Central memory CD8-positive, alpha-beta T cell (primary cell): ENCODE data around the gene SNX24.
"Not testable (repeated sequence)": the region's sequence is repeated elsewhere in the genome, so short reads cannot be mapped to it uniquely, and the experiment has no call there.

Source experiments
- ATAC-seq: fragments of 150-1000 bp; cut with Tn5 transposase; replicated peaks from 2 replicates; pipeline ENCODE4 v1.10.0; 2022; ENCODE audit warnings: mild to moderate bottlenecking, moderate FRiP score, moderate number of reproducible peaks; ENCODE audit not compliant: poor library complexity, severe bottlenecking; ENCODE audit errors: extremely low read depth
- DNase-seq, 2 donors: peaks; one replicate each; pipeline ENCODE4 v3.0.0; 2021; ENCODE audit warnings: low spot score in 2 of 2
- H3K27ac Mint-ChIP-seq: one replicate; pipeline ENCODE4 v1.8.0; 2022; ENCODE audit warnings: low read depth, mild to moderate bottlenecking, moderate library complexity, mixed read lengths
- H3K27me3 Mint-ChIP-seq: one replicate; pipeline ENCODE4 v1.8.0; 2022; ENCODE audit warnings: mixed read lengths
- H3K36me3 Mint-ChIP-seq: one replicate; pipeline ENCODE4 v1.8.0; 2022; ENCODE audit warnings: mild to moderate bottlenecking, moderate library complexity, mixed read lengths; ENCODE audit not compliant: insufficient read depth
- H3K4me1 Mint-ChIP-seq: one replicate; pipeline ENCODE4 v1.8.0; 2022; ENCODE audit warnings: mixed read lengths
- H3K4me3 Mint-ChIP-seq: one replicate; pipeline ENCODE4 v1.8.0; 2022; ENCODE audit warnings: mild to moderate bottlenecking, moderate library complexity, mixed read lengths
- H3K9me3 Mint-ChIP-seq: one replicate; pipeline ENCODE4 v1.8.0; 2022; ENCODE audit warnings: mixed read lengths

SNX24 gene

DNA sequence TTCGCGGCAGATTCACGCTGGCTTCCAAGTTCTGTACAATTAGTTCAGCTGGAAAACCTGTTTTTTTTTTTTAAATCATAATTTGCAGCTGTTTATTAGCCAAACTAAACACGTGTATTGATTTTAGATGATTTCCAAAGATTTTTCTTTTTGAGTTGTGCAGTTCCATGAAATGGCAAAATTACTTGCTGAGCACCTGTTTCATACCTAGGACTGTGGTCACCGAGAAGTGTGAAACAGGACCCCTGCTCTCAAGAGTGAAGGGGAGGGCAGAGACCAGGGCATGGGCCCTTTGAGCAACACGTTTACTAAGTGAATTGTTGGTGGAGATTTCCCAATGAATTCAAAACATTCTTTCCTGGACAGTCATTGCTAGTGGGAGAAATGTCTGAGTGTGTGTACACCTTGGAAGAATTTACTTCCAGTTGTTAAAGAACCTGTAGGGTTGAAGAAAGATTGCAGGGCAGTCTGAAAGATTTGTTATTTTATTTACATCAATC is 688 bp downstream of the SNX24 start:
- Mint-ChIP-seq H3K9me3 (no peaks in the 10 kb centered on the region), H3K27me3 (no peaks in the 10 kb centered on the region), H3K4me1 (peaks cover 36% of the 10 kb centered on the region), H3K36me3 (peaks cover 5% of the 10 kb centered on the region), H3K4me3 (peak overlapping the region; percentile 83), H3K27ac (peak overlapping the region; percentile 83)
- ATAC-seq (no peak), DNase-seq (no peak)

DNA sequence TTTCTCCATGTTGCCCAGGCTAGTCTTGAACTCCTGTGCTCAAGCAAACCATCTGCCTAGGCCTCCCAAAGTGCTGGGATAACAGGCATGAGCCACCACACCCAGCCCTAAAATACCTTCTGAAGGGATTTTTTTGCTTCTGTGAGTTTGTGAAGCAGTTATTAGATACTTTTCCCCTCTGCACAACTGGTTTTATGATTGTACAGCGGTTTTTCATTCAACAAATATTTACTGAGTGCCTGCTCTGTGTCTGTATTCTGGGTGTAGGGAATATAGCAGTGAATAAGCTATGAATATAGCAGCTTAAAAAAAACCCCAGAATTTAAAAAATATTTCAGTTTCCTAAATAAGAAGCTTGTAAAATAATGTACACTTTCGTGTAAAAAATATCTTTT is 2.3 kb downstream of the SNX24 start:
- Mint-ChIP-seq H3K27me3 (no peaks in the 10 kb centered on the region), H3K36me3 (peaks cover 5% of the 10 kb centered on the region), H3K4me1 (peaks cover 30% of the 10 kb centered on the region), H3K27ac (peak overlapping the region; percentile 70), H3K9me3 (no peaks in the 10 kb centered on the region), H3K4me3 (no peak overlapping the region)
- DNase-seq, result no peak
- no peak for ATAC-seq

DNA sequence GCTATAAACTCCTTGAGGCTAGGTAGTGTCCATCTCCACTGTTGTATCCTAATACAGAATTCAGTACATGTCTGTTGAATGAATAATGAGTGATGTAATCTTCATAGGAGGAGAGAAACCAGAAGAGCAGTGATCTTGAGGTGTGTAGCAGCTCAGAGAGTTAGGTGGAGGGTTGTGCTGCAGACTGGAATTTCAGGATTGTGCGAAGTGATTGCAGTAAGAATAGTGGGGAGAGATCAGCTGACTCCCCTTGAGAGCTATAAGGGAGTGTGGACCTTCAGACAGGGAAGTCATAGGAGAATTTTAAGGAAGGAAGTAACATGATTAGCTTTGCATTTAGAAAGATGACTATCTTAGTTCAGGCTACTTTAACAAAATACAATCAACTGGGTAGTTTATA is 4.4 kb downstream of the SNX24 start:
- ATAC-seq (no peak), DNase-seq (no peak)
- Mint-ChIP-seq H3K27me3 (no peaks in the 10 kb centered on the region), H3K36me3 (peaks cover 5% of the 10 kb centered on the region), H3K9me3 (no peaks in the 10 kb centered on the region), H3K4me1 (peaks cover 24% of the 10 kb centered on the region), H3K4me3 (no peak overlapping the region), H3K27ac (peak overlapping the region; percentile 3)

DNA sequence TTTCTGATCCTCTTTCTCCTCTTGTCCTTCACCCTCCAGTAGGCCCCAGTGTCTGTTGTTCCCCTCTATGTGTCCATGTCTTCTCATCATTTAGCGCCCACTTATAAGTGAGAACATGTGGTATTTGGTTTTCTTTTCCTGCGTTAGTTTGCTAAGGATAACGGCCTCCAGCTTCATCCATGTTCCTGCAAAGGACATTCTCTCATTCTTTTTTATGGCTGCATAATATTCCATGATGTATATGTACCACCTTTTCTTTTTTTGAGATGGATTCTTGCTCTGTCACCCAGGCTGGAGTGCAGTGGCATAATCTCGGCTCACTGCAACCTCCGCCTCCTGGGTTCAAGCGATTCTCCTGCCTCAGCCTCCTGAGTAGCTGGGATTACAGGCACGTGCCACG is 12.1 kb downstream of the SNX24 start:
- H3K27me3 Mint-ChIP-seq, H3K4me3 Mint-ChIP-seq, H3K4me1 Mint-ChIP-seq, DNase-seq, ATAC-seq, H3K9me3 Mint-ChIP-seq, H3K36me3 Mint-ChIP-seq, H3K27ac Mint-ChIP-seq: not testable (repeated sequence)

DNA sequence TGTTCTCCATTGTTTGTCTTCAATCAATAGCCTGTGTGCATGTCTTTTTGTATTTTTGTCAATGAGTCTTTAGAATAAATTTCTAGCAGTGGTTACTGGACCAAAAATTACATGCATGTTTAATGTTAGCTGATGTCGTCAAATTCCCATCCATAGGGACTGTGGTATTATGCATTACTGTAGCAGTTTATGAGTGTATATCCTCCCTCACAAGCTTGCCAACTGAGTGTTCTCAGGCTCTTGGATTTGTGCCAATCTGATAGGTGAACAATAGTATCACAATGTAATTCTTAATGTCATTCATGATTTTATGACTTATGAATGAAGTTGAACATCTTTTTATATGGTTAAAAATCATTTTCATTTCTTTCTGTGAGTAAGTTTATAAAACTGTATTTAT is 13.0 kb downstream of the SNX24 start:
- H3K36me3 Mint-ChIP-seq, result peaks cover 2% of the 10 kb centered on the region
- ATAC-seq, result no peak
- no peak overlapping the region for H3K27ac Mint-ChIP-seq
- DNase-seq, result no peak
- peaks cover 6% of the 10 kb centered on the region for H3K4me1 Mint-ChIP-seq
- no peaks in the 10 kb centered on the region for H3K9me3 Mint-ChIP-seq
- no peak overlapping the region for H3K4me3 Mint-ChIP-seq
- H3K27me3 Mint-ChIP-seq, result no peaks in the 10 kb centered on the region

DNA sequence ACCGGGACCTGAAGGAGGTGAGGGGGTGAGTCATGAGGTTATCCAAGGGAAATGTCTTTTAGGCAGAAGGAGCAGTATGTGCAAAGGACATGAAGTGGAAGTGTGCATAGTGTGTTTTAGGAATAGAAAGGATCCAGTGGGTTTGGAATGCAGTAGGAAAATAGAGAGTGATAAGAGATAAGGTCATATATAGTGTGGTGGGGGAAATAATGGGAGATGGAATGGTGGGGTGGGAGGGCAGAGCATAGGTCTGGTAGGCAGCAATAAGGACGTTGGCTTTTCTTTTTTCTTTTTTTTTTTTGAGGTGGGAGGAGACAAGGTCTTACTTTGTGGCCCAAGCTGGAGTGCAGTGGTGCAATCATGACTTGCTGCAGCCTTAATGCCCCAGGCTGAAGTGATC is 17.8 kb downstream of the SNX24 start:
- Mint-ChIP-seq H3K27me3 (no peaks in the 10 kb centered on the region), H3K36me3 (peaks cover 3% of the 10 kb centered on the region), H3K4me1 (peaks cover 17% of the 10 kb centered on the region), H3K4me3 (no peak overlapping the region), H3K9me3 (no peaks in the 10 kb centered on the region), H3K27ac (no peak overlapping the region)
- DNase-seq (no peak), ATAC-seq (no peak)

DNA sequence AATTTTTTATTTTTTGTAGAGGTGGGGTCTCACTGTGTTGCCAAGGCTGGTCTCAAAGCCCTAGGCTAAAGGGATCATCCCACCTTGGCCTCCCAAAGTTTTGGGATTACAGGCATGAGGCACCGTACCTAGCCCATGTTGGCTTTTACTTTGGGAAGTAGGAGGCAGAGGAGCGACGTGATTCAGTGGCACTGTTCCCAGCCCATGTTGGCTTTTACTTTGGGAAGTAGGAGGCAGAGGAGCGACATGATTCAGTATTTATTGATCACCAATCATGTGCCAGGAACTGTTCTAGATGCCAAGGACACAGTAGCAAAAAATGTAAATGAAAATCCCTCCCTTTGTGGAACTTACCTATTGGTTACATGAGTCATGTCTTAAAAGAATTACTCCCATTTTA is 18.3 kb downstream of the SNX24 start:
- no peaks in the 10 kb centered on the region for H3K9me3 Mint-ChIP-seq
- H3K27me3 Mint-ChIP-seq, result no peaks in the 10 kb centered on the region
- peaks cover 17% of the 10 kb centered on the region for H3K4me1 Mint-ChIP-seq
- ATAC-seq (no peak), DNase-seq (no peak)
- H3K27ac Mint-ChIP-seq, result no peak overlapping the region
- H3K4me3 Mint-ChIP-seq, result no peak overlapping the region
- H3K36me3 Mint-ChIP-seq, result peaks cover 3% of the 10 kb centered on the region

DNA sequence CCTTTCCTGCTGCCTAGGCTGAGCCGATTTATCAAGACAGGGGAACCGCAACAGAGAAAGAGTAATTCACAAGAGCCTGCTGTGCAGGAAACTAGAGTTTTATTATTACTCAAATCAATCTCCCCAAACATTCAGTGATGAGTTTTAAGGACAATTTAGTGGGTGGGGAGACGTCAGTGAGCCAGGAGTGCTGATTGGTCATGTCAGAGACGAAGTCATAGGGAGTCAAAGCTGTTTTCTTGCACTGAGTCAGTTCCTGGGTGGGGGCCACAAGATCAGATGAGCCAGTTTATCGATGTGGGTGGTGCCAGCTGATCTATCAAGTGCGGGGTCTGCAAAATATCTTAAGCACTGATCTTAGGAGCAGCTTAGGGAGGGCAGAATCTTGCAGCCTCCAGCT is 19.0 kb downstream of the SNX24 start:
- H3K4me3 Mint-ChIP-seq, result no peak overlapping the region
- no peak for DNase-seq
- no peak overlapping the region for H3K27ac Mint-ChIP-seq
- H3K9me3 Mint-ChIP-seq, result no peaks in the 10 kb centered on the region
- no peaks in the 10 kb centered on the region for H3K27me3 Mint-ChIP-seq
- H3K36me3 Mint-ChIP-seq, result peaks cover 3% of the 10 kb centered on the region
- H3K4me1 Mint-ChIP-seq, result peaks cover 17% of the 10 kb centered on the region
- ATAC-seq, result no peak

DNA sequence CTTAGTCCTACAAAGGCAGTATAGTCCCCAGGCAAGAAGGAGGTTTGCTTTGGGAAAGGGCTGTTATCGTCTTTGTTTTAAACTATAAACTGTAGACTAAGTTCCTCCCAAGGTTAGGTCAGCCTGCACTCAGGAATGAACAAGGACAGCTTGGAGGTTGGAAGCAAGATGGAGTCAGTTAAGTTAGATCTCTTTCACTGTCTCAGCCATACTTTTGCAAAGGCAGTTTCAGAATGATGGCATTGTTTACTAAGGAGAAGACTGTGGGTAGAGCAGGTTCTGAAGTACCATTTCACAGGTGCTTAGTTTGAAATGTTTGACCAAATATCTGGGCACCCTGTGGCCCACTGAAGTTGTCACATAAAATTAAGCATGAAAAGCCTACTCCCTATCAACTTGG is 19.4 kb downstream of the SNX24 start:
- ATAC-seq (no peak), DNase-seq (no peak)
- peaks cover 3% of the 10 kb centered on the region for H3K36me3 Mint-ChIP-seq
- H3K27ac Mint-ChIP-seq, result no peak overlapping the region
- H3K9me3 Mint-ChIP-seq, result no peaks in the 10 kb centered on the region
- H3K27me3 Mint-ChIP-seq, result no peaks in the 10 kb centered on the region
- H3K4me1 Mint-ChIP-seq, result peaks cover 17% of the 10 kb centered on the region
- H3K4me3 Mint-ChIP-seq, result no peak overlapping the region

DNA sequence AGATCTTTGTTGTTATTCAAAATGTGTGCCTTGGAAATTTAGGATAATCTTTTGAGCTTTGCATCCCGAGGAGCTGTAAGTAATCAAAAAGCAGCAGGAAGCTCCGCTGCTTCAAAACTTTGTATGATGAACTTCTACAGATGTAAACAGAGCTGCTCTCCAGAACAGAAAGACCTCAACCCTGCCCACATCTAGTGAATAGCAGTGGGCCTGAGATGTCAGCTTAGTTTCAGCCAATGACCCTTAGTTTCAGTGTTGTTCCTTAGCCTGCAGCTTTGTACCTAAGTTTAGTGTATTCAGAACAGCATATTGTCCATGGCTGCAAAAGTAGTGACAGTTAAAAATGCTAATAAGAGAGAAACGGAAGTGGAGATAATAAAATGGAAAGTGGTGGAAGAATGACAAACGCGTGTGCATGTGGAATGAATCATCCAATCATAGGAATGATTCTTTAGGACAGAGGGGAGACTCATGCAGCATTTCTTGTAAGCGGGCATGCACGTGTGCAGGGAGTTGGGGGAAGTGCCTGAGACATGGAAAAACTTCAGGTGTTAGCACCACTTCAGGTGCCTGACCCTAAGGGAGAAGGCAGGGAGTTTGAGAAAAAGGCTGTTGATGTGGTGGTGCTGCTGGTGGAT is 24.9 kb downstream of the SNX24 start:
- Mint-ChIP-seq H3K36me3 (peaks cover 3% of the 10 kb centered on the region), H3K4me3 (no peak overlapping the region), H3K4me1 (peaks cover 12% of the 10 kb centered on the region), H3K9me3 (no peaks in the 10 kb centered on the region), H3K27me3 (no peaks in the 10 kb centered on the region), H3K27ac (no peak overlapping the region)
- ATAC-seq, result no peak
- no peak for DNase-seq

DNA sequence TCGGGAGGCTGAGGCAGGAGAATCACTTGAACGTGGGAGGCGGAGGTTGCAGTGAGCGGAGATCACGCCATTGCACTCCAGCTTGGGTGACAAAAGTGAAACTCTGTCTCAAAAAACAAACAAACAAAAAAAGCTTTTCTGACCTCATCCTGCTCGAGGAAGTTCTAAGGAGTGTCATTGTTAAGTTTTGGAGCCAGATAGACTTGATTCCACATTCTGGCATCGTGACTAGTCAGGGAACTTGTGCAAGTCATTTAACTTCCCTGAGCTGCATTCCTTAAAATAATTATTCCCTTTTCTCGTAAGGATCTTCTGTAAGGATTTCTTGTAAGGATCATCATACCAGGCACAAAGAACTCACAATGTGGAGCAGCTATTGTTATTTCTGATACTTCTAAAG is 26.2 kb downstream of the SNX24 start:
- ATAC-seq (no peak), DNase-seq (no peak)
- no peak overlapping the region for H3K27ac Mint-ChIP-seq
- peaks cover 2% of the 10 kb centered on the region for H3K36me3 Mint-ChIP-seq
- H3K9me3 Mint-ChIP-seq, result no peaks in the 10 kb centered on the region
- no peaks in the 10 kb centered on the region for H3K27me3 Mint-ChIP-seq
- H3K4me3 Mint-ChIP-seq, result no peak overlapping the region
- H3K4me1 Mint-ChIP-seq, result peaks cover 15% of the 10 kb centered on the region

DNA sequence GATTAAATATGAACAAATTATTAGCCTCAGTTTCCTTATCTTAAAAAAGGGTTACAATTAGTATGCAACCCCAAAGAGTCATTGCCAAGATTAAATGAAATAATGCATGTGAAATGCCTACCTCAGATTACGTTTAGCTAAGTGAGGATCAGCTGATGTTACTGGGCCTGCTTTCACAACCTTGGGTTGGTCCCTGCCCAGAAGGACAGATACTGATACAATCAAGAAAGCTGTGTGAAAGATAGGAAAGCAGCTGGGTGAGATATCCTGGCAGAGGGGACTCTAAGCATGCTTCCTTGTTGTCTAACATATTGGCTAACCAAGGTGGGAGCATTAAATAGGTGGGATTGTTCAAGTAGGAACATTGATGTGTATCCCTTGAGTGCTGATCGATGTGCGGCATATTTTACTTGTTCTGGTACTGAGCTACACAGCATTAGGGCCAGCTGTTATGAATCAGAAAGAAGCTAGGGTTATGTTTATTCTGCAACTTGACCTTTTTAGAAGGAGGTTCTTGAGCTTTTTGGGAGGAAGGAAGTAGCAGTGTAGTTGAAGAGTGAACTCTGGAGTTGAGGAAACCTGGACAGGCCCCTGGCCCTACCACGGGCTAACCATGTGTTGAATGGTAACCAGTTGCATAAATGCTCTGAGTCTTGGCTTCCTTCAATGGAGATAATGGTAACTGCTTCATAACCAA is 28.9 kb downstream of the SNX24 start:
- peak overlapping the region; percentile 61 for H3K27ac Mint-ChIP-seq
- H3K4me3 Mint-ChIP-seq, result no peak overlapping the region
- H3K36me3 Mint-ChIP-seq, result no peaks in the 10 kb centered on the region
- peaks cover 26% of the 10 kb centered on the region for H3K4me1 Mint-ChIP-seq
- DNase-seq, result no peak
- H3K9me3 Mint-ChIP-seq, result no peaks in the 10 kb centered on the region
- ATAC-seq, result no peak
- H3K27me3 Mint-ChIP-seq, result no peaks in the 10 kb centered on the region

DNA sequence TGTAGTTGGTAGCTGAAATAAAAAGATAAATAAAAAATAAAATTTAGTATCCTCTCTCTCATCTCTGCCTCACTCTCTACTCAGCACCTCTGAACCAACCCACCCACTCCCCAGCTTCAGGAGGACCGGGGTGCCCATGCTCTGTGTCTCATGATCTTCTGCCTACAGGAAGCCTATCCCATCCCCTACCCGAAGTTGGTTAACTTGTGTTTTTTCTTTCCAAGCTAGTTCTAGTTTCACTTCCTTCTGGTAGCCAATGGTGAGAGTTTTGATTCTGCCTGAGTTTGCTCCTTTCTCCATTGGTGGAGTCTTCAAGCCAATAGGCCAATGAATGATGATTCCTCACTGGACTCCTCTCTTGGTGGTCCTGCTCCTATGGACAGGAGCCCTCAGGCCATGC is 32.1 kb downstream of the SNX24 start:
- Mint-ChIP-seq H3K27ac (no peak overlapping the region), H3K4me3 (no peak overlapping the region), H3K36me3 (no peaks in the 10 kb centered on the region), H3K4me1 (peaks cover 20% of the 10 kb centered on the region), H3K27me3 (no peaks in the 10 kb centered on the region), H3K9me3 (no peaks in the 10 kb centered on the region)
- ATAC-seq (no peak), DNase-seq (no peak)
